ENCODE data around the gene ABCC3.
"Not testable (repeated sequence)": the region's sequence is repeated elsewhere in the genome, so short reads cannot be mapped to it uniquely, and the experiment has no call there.

The ABCC3 gene

DNA sequence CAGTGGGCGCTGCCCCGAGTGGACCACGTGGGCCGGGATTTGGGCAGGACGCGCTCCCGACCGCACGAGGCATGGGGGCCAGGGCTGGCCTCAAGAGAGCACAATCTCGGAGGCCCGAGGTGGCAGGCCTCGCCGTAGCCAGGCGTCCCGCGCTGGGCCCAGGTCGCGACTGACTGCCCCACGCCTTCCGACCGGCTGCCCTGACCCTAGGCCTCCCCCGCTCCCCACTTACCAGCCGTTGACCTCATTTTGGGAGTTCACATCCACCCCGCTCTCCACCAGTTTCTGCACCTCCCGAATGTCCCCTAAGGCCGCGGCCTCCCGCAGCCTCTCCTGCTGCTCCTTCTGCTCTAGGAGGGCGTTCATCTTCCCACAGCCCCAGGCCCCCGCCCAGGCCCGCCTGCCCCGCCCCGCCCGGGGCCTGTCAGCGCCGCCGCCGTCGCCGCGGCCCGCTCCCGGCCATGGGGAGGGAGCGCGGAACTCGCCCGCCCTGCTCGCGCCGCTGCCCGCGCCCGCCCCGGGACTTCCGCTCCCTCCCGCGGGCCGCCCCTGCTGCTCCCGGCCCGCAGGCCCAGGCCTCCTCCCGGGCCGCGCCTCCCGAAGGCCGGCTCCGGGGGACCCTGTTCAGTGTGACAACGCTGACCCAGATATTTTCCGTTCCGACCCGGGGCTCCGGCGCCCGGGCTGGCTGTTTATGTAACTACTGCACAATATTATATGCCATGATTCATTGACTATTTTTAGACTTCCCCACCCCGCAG is 72.8 kb downstream of the ABCC3 start, which contains the start of gene ANKRD40:
ANKRD40 (minus strand) TSS at position 626 of the 761 bp plus-strand sequence; CDS start at position 366, 260 bp downstream.
- peak; percentile 82 for DNase-seq (ENCODE audit: low read depth)

DNA sequence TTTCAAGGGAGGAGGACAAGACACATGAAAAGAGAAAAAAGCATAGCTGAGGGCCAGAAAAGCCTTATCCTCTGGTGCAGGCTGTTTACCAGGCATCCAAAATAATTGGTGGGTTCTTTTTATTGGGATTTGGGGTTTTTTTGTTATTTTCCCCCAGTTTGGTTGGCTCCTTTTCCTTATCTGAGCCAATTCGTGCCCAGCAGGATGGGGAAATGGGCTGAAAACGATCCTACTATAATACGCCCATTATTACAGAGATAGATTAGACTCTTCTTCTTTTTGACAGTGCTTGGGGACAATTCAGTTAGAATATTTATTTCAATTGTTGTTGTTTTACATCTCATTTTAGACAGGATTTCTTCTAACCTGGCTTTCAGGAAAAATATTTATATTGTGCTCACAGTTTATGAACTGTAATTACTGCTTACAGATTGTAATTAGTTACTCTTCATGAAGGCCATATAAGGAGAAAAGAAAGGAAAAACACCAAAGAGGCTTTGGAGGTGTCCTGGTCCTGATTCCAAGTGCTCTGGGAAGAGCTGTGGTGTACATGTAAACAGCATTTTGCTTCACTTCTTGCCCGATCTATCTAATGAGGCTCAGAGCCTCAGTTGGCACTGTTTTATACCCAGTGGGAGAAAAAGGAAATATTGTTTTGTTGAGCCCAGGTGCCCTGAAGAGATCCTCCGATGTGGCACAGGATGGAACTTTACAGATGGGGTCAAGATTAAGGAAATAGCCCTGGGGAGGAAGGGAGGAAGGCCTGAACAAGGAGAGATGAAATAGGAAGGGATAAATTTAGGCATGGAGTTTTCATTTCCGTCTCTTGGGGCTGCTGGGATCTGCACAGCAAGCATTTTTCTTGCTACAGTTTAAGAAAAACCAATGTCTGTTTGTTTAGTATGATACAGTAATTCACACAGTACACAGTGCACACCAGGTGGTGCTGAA is 73.6 kb downstream of the ABCC3 start:
- DNase-seq (ENCODE audit: low read depth): no peak

DNA sequence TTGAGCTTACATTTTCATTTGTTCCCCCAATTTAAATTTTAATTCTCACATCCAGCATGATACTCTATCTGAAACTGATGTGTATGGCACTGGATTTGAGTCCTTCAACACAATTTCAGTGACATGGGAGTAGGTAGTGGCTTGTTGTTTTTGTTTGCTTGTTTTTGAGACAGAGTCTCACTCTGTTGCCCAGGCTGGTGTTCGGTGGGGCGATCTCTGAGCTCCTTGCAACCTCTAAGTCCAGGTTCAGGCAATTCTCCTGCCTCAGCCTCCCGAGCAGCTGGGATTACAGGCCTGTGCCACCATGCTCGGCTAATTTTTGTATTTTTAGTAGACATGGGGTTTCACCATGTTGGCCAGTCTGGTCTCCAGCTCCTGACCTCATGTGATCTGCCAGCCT is 74.4 kb downstream of the ABCC3 start:
- not testable (repeated sequence) for DNase-seq (ENCODE audit: low read depth)

DNA sequence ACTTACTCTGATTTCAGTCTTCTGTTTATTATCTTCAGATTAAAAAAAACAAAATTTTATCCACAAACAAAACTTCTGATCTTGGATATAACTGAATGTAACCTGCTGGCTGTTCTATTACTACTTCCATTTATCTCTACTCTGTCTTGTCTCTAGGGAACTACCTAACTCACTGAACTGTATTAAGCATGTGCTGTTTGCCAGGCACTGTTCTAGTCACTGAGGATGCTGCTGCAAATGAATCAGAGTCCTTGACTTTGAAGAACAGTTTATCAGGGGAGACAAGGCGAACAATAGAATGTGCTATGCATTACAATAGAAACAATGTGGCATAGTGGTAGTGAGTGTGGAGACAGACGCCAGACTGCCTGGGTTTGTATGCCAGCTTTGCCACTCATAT is 75.3 kb downstream of the ABCC3 start:
- no peak for DNase-seq (ENCODE audit: low read depth)

DNA sequence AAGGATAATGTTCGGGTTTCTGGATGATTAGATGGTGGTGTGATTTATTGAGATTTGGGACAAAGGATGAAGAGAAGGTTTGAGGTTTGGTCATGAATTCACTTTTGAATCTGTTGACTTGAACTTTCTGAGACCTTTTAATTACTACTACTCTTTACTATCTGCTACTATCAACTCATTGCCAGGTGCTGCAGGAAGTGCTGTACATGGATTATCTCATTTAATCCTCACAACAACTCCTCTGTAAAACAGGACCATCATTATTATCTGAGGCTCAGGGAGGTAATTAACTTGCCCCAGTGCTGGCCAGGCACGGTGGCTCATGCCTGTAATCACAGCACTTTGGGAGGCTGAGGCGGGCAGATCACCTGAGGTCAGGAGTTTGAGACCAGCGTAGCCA is 76.0 kb downstream of the ABCC3 start:
- DNase-seq (ENCODE audit: low read depth): no peak

DNA sequence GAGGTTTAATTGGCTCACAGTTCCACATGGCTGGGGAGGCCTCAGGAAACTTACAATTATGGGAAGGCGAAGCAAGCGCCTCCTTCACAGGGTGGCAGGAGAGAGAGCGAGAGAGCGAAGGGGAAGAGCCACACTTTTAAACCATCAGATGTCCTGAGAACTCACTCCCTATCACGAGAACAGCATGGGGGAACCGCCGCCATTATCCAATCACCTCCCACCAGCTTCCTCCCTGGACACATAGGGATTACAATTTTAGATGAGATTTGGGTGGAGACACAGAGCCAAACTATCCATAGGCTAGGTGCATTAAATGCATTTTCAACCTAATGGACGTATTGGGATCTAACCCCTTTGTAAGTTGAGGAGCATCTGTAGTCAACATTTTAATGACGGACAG is 78.0 kb downstream of the ABCC3 start:
- DNase-seq (ENCODE audit: low read depth): no peak

DNA sequence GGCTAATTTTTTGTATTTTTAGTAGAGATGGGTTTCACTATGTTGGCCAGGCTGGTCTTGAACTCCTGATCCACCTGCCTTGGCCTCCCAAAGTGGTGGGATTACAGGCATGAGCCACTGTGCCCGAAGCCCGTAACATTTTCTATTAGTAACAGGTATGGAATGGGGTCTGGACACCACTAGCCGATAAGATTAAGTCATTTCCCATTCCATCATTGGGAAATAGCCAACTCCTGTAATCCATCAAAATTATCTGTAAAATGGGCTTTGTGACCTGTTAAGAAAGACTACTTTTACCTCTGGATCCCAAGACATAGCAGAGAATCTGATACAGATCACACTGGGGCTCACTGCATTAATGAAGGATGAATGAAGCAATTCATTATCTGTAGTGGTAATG is 80.8 kb downstream of the ABCC3 start:
- DNase-seq (ENCODE audit: low read depth): no peak

DNA sequence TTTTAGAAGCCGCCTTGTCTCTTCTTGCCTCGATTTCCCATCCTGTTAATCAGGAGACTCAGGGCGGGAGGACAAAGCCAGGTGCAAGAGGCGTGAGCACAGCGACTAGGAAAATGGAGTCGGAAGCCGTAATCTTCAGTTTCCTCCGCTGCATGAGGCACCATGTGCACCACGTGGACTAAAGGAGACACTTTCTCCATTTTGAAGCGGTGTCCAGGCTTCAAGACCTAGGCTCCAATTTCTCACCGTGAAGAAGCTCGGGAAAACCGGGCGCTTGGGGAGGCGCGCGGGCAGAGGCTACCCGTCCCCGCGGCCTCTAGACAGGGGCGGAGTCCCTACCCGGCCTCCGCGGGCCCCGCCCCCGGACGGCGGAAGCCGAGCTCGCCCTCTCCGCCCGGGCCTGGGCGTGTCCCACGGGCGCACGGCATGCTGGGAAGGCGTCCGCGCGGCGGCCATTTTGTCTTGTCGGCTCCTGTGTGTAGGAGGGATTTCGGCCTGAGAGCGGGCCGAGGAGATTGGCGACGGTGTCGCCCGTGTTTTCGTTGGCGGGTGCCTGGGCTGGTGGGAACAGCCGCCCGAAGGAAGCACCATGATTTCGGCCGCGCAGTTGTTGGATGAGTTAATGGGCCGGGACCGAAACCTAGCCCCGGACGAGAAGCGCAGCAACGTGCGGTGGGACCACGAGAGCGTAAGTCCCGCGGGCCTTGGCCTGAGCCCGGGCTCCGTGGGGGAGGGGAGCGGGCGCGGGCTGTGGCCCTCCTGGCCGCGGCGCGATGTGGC is 84.7 kb downstream of the ABCC3 start, which contains the start of gene LUC7L3:
LUC7L3 (plus strand) TSS at position 460 of the 780 bp plus-strand sequence; CDS start at position 590, 130 bp downstream.
- peak; percentile 79 for DNase-seq (ENCODE audit: low read depth)

DNA sequence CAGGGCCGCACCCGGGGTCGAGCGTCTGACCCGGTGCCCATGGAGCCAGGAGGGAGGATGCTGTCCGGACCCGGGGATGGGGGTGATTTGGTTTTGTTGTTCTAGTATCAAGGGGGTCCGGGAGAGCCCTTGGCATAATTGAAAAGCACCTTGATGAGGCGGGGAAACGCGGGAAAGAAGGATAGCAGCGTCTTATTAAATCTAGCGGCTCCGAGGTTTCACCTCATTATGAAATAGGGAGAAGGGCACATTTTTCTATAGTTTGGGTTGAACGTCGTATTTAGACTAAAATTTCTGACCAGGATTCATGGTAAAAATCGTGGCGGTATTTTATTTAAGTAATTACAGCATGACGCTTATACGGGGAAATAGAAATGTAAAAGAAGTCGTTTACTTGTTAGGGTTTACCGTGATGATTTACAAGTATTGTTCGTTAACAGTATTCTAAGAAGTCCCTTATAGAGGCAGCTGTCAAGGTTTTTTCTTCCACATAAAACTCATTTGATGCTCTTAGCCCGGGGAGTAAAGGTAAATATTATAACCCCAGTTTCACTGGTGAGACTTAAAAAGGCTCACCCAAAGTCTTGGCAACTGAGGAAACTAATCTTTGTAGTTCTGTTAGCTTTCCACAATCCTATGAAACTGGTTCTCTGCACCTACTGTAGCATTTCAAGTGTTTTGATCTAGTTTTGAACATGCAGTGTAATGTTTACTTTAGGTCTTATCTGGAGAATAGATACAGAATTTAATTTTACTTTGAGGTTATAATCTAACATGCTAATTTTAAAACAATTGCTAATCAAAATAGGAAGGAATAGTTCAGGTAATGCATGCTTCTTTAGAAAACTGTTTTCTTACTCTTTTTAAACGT is 85.5 kb downstream of the ABCC3 start:
- DNase-seq (ENCODE audit: low read depth): no peak

DNA sequence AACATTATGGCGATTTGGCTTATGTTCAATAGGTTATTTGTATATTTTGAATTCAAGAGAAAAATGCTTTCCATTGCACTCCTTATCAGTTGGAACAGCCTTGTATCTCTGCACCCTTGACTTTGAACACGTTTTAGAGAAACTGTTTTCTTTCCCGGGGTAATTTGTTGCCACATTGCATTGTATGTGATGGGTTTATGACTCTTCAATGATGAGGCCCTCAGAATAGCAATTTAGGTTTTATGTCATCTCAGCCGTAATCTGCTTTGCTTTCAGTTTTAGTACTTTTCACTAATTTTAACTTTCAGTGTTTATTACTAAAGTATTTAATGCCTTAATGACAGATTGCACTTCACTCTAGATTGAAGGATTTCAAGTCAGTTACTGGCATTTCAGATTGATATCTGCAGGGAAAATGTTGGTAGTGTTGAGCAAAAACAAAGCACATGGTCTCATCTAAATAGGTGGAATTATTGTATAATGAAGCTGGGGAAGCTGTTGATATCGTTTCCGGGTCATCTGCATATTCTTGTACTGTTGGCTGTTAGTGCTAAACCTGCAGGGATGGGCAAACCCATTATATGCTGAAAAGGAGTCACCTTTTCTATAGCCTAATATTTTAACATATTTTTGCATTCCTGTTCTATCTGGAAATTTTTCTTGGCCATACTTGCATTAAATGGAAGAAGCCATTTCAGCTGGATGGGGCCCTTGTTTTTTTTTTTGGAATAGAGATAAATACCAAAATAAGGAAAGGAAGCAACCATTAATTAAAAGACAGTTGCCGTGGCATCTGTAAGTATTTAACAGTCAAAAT is 86.7 kb downstream of the ABCC3 start:
- DNase-seq (ENCODE audit: low read depth): no peak

DNA sequence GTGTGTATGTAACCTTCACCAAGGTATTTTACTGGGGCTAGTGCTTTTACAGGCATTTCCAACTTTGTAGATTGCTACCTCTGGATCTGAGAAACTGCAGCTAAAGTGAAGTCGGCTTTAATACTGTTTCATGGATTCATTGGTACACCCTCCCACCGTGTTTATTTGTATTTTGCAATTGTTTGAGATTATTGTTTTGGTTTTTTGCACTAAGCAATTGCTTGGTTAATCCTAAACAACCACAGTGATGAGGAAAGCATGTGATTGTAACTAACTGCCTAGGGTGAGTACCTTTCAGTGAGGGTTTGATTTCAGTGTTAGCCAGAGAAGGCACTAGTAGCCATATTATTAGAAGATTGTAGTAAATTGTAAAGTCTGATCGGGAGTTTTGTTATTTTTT is 88.1 kb downstream of the ABCC3 start:
- no peak for DNase-seq (ENCODE audit: low read depth)

DNA sequence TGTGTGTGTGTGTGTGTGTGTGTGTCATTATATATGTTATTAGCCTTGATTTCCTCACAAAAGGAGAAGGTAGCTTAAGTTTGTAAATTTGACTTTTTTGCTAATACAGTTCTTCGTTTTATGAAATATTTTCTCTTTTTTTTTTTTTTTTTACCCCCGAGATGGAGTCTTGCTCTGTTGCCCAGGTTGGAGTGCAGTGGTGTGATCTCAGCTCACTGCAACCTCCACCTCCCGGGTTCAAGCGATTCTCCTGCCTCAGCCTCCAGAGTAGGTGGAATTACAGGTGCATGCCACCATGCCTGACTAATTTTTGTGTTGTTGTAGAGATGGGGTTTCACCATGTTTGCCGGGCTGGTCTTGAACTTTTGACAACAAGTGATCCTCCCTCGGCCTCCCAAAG is 89.9 kb downstream of the ABCC3 start:
- not testable (repeated sequence) for DNase-seq (ENCODE audit: low read depth)

DNA sequence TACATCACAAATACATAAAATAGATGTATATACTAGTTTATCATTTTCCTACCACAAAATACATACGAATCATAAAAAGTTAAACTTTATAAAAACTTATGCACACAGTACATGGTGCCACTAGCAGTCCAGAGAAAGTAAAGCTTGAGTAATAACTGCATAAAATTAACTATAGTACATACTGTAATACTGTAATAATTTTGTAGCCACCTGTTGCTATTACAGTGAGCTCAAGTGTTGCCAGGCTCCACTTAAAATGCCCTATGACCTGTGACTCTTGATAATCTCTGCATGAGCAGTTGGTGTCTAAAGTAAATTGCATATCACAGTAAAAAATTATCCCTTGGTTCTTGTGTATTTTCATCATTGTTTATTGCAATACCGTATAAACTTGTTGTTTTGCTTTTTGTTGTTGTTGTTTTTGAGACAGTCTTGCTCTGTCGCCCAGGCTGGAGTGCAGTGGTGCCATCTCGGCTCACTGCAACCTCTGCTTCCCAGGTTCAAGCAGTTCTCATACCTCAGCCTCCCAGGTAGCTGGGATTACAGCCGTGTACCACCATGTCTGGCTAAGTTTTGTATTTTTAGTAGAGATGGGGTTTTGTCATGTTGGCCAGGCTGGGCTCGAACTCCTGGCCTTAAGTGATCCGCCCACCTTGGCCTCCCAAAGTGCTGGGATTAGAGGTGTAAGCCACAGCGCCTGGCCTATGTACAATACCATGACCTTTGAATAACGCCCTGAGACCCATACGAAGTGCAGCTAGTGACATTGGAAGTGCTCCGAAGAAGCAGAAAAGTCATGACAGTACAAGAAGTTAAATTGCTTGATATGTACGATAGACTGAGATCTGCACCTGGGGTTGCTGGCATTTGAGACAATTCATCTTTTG is 91.3 kb downstream of the ABCC3 start:
- DNase-seq (ENCODE audit: low read depth): no peak

DNA sequence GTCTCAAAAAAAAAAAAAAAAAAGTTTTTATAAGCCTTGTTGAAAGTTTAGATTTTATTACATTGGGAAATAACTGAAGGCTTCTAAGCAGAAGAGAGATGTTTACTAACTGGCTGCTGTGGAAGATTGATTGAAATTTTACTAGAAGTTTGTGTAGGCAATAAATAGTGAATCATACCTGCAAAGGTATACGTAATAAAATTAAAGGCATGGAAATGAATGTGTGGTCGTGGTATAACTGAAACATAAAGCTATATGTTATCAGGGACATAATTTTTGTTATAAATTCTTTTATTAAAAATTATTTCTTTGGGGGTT is 93.4 kb downstream of the ABCC3 start:
- no peak for DNase-seq (ENCODE audit: low read depth)

DNA sequence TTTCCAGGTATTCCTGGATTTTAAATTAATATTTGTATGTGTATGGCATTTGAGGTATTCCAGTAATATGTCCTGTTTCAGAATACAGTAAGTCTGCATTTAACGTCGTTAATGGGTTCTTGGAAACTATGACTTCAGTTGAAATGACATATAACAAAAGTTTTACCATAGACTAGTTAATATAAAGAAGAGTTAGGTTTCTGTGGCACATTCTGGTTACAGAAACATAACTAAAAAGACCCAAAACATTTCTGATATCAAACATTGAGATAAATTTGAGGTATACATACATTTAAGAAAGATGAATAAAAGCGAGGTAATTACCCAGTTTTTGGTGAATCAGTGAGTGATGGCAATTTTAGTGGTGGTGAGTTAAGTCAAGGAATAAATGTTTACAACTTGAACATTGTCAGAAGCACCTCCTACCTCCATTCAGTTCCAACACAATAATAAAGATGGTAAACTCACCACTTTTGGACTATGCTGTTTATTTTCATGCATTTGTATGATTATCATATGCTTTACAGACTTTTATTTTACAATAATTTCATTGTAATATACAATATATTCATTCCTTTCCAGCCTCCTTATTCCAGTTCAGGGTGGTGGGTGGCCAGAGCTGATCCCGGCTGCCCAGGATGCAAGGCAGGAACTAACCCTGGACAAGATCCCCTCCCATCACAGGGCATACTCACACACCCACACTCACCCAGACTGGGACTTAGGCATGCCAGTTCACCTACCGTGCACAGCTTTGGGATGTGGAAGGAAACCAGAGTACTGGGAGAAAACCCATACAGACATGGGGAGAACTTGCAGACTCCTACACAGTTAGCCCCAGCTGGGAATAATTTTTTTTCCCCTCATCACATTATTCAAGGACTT is 94.4 kb downstream of the ABCC3 start:
- no peak for DNase-seq (ENCODE audit: low read depth)

DNA sequence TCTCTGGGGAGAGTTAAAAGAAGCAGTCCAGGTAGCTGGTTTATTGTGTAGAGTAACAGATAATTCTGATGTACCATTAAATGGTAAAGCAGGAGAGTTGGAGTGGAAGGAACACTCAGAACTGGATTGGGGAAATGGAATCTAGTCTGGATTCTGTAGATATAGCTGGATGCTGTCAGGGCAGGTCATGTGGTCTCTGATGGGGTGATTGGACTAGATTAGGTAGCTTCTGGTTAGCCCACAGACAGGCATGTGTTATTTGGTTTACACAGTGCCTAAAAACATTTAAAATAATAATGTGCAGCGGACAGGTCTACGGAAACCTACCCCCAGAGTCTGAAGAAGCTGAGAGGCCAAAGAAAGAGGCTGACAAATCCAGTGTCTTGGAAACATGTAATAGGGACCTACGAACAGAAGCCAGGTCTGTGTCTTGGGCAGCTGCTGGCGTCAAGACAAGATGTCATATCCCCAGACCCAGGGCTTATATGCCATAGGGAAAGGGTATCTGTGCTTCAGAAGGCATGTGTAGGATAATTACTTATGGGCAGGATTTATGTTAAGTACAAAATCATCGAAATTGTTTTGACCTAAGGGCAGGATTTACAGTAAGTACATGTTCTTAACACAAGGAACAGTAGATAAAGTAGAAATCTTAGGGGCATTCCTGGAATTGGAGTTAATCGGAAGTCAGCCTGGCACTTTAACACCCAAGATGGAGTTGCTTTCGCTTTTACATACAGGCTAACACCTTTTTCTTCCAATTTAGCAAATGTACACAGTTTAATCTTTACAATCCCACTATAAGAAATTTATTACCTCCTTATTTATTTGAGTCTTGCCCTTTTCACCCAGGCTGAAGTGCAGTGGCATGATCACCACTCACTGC is 97.1 kb downstream of the ABCC3 start:
- DNase-seq (ENCODE audit: low read depth): no peak

DNA sequence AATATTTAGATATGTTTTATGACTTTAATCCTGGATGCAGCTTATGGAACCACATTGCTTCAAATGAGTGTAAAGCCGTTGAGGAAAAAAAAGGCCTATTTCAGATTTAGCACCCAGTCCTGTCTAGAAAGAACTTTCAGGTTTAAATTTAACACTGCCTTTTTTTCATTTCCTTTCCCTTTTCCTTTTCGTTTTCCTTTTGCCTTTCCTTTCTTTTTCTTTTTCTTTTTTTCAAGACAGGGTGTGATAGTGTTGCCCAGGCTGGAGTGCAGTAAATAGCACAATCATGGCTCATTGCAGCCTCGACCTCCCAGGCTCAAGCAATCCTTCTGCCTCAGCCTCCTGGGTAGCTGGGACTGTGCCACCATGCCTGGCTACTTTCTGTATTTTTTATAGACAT is 100.6 kb downstream of the ABCC3 start:
- no peak for DNase-seq (ENCODE audit: low read depth)
